Natural killer cell (primary cell): Measurements from ENCODE around the gene ECHS1. TPM values are rescaled to one million over a fixed set of nuclear protein-coding genes. Genes with fewer than 3 reads are reported as not detected.

Source experiments
- ATAC-seq, 3 donors: fragments of 150-1000 bp in 2 of 3; fragments of 200-7000 bp in 1 of 3; cut with Tn5 transposase; 1 replicate in 1 of 3; 2 replicates in 2 of 3; pipeline ENCODE4 v1.10.0; 2021; ENCODE audit warnings: mild to moderate bottlenecking in 2 of 3, moderate library complexity in 2 of 3
- DNase-seq, 2 donors: peaks; one replicate each; pipeline versions ENCODE4 v3.0.0 to v3.0.0-alpha.2; 2013 to 2021; ENCODE audit warnings: mixed read lengths in 1 of 2
- H3K27ac ChIP-seq: one replicate; pipeline ENCODE4 v1.5.1; 2013; ENCODE audit warnings: mild to moderate bottlenecking, low read length
- H3K27me3 ChIP-seq: one replicate; pipeline ENCODE4 v1.6.1; 2013; ENCODE audit warnings: low read length; ENCODE audit not compliant: control insufficient read depth, insufficient read depth
- H3K36me3 ChIP-seq: one replicate; pipeline ENCODE4 v1.6.1; 2013; ENCODE audit warnings: low read length; ENCODE audit not compliant: control insufficient read depth, insufficient read depth
- H3K4me1 ChIP-seq: one replicate; pipeline ENCODE4 v1.6.1; 2013; ENCODE audit warnings: low read length; ENCODE audit not compliant: control insufficient read depth, insufficient read depth
- H3K4me3 ChIP-seq: one replicate; pipeline ENCODE4 v1.5.1; 2013; ENCODE audit warnings: low read length
- H3K9me3 ChIP-seq: one replicate; pipeline ENCODE4 v1.6.1; 2013; ENCODE audit warnings: low read length; ENCODE audit not compliant: control insufficient read depth, insufficient read depth
- H3K27ac Mint-ChIP-seq, 2 donors: one replicate each; pipeline ENCODE4 v1.8.0; 2022; ENCODE audit warnings: mild to moderate bottlenecking in 2 of 2, mixed read lengths in 2 of 2, moderate library complexity in 1 of 2
- H3K27me3 Mint-ChIP-seq, 2 donors: one replicate each; pipeline ENCODE4 v1.8.0; 2022; ENCODE audit warnings: low read depth in 2 of 2, mixed read lengths in 2 of 2
- H3K36me3 Mint-ChIP-seq: one replicate; pipeline ENCODE4 v1.8.0; 2022; ENCODE audit warnings: mixed read lengths
- H3K4me1 Mint-ChIP-seq, 2 donors: one replicate each; pipeline ENCODE4 v1.8.0; 2022; ENCODE audit warnings: mixed read lengths in 2 of 2
- H3K4me3 Mint-ChIP-seq: one replicate; pipeline ENCODE4 v1.8.0; 2022; ENCODE audit warnings: mild to moderate bottlenecking, moderate library complexity, mixed read lengths
- H3K9me3 Mint-ChIP-seq, 2 donors: one replicate each; pipeline ENCODE4 v1.8.0; 2022; ENCODE audit warnings: mixed read lengths in 2 of 2
- CTCF ChIP-seq: fragments of 200-600 bp; IDR thresholded peaks from one replicate; pipeline ENCODE4 v1.8.0; 2022; ENCODE audit warnings: antibody characterized with exemption
- WGBS: methylation state at CpG from one replicate; pipeline ENCODE4 v1.1.7; 2013; ENCODE audit warnings: missing lambda C conversion rate; ENCODE audit not compliant: insufficient coverage; 5-methylcytosine and 5-hydroxymethylcytosine counted together
- intact Hi-C: fragments of 100-400 bp; cut with micrococcal nuclease; formaldehyde crosslinking; loops from one replicate; pipeline ENCODE4 v1.14.2; 2022
- total RNA-seq, 4 donors: library from RNA; stranded (reverse); fragments of 120-200 nt in 1 of 4; gene quantifications; one replicate each; pipeline versions ENCODE4 v1.2.3 to v1.2.4, GENCODE V29; 2013 to 2022

The ECHS1 gene
- total RNA-seq, 3 donors from 2014 or later (not counting 1 experiment from before 2014, with no cell fraction given) = 17.7 to 21.3 (median 19.9) TPM

- 50% methylated on average over 12 of the region's 12 CpGs for WGBS
- DNase-seq = no peak
- Mint-ChIP-seq H3K36me3 (no peaks in the 10 kb centered on the region), H3K4me1 (peaks cover 9 to 20% of the 10 kb centered on the region in 2 donors), H3K27ac (no peak overlapping the region), H3K4me3 (no peak overlapping the region), H3K27me3 (peaks cover 42 to 56% of the 10 kb centered on the region in 2 donors), H3K9me3 (no peaks in the 10 kb centered on the region)
- Histone ChIP-seq H3K27ac (no peak overlapping the region), H3K4me1 (peaks cover 22% of the 10 kb centered on the region), H3K36me3 (no peaks in the 10 kb centered on the region), H3K27me3 (peaks cover 41% of the 10 kb centered on the region), H3K4me3 (no peak overlapping the region), H3K9me3 (no peaks in the 10 kb centered on the region)
- intact Hi-C loops = loop anchor here (2.0 kb wide), 1 partner anchor 169 kb away; no protein-coding TSS in a partner anchor
- no peak for ATAC-seq
- TF ChIP-seq CTCF = no peak
These were observed 45.4 kb downstream of the ECHS1 start for GRCh38 chr10:133327651-133328357.

GRCh38 chr10:133326745-133327650 is 46.2 kb downstream of the ECHS1 start:
- Mint-ChIP-seq H3K9me3 (no peaks in the 10 kb centered on the region), H3K4me3 (no peak overlapping the region), H3K27ac (no peak overlapping the region), H3K27me3 (peaks cover 34 to 48% of the 10 kb centered on the region in 2 donors), H3K36me3 (no peaks in the 10 kb centered on the region), H3K4me1 (peaks cover 9 to 20% of the 10 kb centered on the region in 2 donors)
- Histone ChIP-seq H3K9me3 (no peaks in the 10 kb centered on the region), H3K27ac (no peak overlapping the region), H3K27me3 (peaks cover 41% of the 10 kb centered on the region), H3K4me1 (peaks cover 22% of the 10 kb centered on the region), H3K4me3 (no peak overlapping the region), H3K36me3 (no peaks in the 10 kb centered on the region)
- intact Hi-C loops = no loop called here
- TF ChIP-seq CTCF = no peak
- WGBS = 41% methylated on average over 28 of the region's 28 CpGs
- DNase-seq = no peak
- ATAC-seq = no peak

GRCh38 chr10:133326223-133326551 is 47.0 kb downstream of the ECHS1 start:
- H3K27ac ChIP-seq = no peak overlapping the region
- Mint-ChIP-seq H3K27me3 (peaks cover 30 to 39% of the 10 kb centered on the region in 2 donors), H3K4me1 (peaks cover 9 to 20% of the 10 kb centered on the region in 2 donors), H3K4me3 (no peak overlapping the region), H3K27ac (no peak overlapping the region), H3K9me3 (no peaks in the 10 kb centered on the region), H3K36me3 (no peaks in the 10 kb centered on the region)
- WGBS = 27% methylated on average over 6 of the region's 9 CpGs
- H3K9me3 ChIP-seq = no peaks in the 10 kb centered on the region
- H3K4me3 ChIP-seq = no peak overlapping the region
- intact Hi-C loops = no loop called here
- ATAC-seq (no peak), DNase-seq (no peak)
- peaks cover 22% of the 10 kb centered on the region for H3K4me1 ChIP-seq
- no peak for TF ChIP-seq CTCF
- no peaks in the 10 kb centered on the region for H3K36me3 ChIP-seq
- H3K27me3 ChIP-seq = peaks cover 41% of the 10 kb centered on the region
